ENCODE results near the gene EMILIN1.
A peak's percentile ranks its signal among the peaks of the same experiment; 100 is the strongest.
"Not testable (repeated sequence)": the region's sequence is repeated elsewhere in the genome, so short reads cannot be mapped to it uniquely, and the experiment has no call there.

Gene EMILIN1

DNA sequence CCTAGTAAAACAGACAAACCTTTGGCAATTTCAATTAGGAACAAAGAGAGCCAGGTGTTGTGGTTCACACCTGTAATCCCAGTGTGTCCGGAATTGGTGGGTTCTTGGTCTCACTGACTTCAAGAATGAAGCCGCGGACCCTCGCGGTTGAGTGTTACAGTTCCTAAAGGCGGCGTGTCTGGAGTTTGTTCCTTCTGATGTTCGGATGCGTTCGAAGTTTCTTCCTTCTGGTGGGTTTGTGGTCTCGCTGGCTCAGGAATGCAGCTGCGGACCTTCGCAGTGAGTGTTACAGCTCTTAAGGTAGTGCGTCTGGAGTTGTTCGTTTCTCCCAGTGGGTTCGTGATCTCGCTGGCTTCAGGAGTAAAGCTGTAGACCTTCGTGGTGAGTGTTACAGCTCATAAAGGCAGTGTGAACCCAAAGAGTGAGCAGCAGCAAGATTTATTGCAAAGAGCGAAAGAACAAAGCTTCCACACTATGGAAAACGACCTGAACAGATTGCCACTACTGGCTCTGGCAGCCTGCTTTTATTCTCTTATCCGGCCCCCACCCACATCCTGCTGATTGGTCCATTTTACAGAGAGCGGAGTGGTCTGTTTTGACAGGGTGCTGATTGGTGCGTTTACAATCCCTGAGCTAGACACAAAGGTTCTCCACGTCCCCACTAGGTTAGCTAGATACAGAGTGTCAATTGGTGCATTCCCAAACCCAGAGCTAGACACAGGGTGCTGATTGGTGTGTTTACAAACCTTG, 32.4 kb downstream of the EMILIN1 start:
- H3K36me3 Mint-ChIP-seq (ENCODE audit: low read depth); H3K27ac Mint-ChIP-seq; H3K9me3 Mint-ChIP-seq; H3K4me1 Mint-ChIP-seq (ENCODE audit: low read depth); H3K27me3 Mint-ChIP-seq; H3K4me3 Mint-ChIP-seq: not testable (repeated sequence)

- not testable (repeated sequence) for H3K36me3 Mint-ChIP-seq (ENCODE audit: low read depth); H3K4me1 Mint-ChIP-seq (ENCODE audit: low read depth); H3K4me3 Mint-ChIP-seq; H3K9me3 Mint-ChIP-seq; H3K27me3 Mint-ChIP-seq; H3K27ac Mint-ChIP-seq
Measured at GRCh38 chr2:27111392-27112078, 33.1 kb downstream of the EMILIN1 start.

DNA sequence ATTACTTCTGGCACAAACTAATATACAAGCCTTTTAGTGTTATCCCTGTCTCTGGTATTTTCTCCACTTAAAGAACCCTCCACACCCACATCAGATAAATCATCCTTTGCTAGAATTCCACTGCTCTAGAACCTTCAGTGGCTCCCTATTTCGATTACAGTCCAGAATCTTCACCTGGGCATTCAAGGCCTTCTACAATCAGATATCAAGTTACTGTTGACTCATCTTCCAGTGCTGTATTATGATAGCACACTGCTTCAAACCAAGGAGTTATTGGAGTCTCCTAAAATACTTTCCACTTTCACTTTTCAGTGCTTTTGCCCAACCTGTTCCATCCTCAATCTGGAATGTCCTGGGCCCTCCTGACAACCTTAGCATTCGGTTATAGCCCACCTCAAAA, 37.1 kb downstream of the EMILIN1 start:
- peaks cover 11% of the 10 kb centered on the region for H3K4me1 Mint-ChIP-seq (ENCODE audit: low read depth)
- H3K36me3 Mint-ChIP-seq (ENCODE audit: low read depth), result no peaks in the 10 kb centered on the region
- H3K9me3 Mint-ChIP-seq, result no peaks in the 10 kb centered on the region
- no peak overlapping the region for H3K27ac Mint-ChIP-seq
- peaks cover 24% of the 10 kb centered on the region for H3K27me3 Mint-ChIP-seq
- no peak overlapping the region for H3K4me3 Mint-ChIP-seq

DNA sequence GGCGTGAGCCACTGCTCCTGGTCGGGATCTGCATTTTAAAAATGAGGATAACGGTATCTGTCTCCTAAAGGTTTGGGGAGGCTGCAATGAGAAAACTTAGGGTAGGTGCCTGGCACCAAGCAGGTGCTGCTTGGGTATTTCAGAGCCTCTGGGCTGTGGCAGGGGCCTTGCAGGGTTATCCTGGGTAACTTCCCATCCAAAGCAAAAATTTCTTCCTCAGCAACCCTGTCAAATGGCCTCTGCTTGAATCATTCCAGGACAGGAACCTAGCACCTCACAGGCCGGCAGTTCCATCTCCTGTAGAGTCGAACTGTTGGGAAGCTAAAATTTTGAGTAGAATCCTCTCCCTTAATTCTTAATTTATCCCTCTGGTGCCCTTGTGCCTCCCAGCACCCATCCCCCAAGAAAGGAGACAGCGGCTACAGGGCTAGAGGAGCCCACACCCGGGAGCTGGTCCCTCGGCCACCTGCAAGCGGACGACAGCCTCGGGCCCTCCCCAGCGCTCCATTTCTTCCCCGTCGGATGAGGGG, 39.6 kb downstream of the EMILIN1 start:
- Mint-ChIP-seq H3K4me3 (peak overlapping the region; percentile 73), H3K27me3 (peaks cover 39% of the 10 kb centered on the region), H3K4me1 (ENCODE audit: low read depth) (peaks cover 14% of the 10 kb centered on the region), H3K9me3 (no peaks in the 10 kb centered on the region), H3K36me3 (ENCODE audit: low read depth) (no peaks in the 10 kb centered on the region), H3K27ac (no peak overlapping the region)

DNA sequence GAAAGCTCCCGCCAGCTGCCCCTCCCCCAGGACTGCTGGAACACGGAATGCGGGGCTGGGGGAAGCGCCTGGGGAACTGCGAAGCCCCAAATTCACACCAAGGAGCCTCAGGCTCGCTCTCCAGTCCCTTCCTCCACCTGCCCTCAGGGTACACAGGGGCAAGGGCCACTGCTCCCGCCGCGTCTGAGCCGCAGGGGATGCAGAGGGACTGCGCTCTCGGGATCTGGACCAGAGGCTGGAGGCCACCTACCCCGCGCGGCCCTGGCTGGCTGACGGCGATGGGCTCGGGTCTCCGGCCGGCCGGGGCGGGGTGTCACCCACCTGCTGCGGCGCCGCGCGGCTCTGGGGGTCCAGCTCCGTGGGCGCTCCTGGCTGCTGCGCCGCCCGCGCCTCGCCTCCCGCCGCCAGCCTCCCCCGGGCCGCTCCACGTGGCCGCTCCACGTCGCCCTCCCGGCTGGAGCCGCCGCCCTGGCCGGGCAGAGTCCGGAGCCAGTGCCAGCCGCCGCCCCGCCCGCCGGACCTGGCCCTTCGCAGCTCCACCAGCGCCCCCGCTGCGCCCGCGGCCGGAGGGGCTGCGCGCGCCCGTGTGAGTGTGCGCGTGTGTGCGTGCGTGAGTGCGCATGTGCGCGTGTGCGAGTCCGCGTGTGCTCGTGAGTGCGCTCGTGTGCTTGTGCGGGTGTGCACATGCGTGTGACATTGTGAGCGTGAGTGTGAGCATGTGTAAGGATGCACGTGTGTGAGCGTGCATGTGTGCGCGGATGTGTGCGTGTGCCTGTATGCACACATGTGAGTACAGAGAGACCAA, 40.3 kb downstream of the EMILIN1 start, which contains the start of gene CGREF1:
CGREF1 (minus strand) TSS at position 604 of the 805 bp plus-strand sequence. CDS start 14,762 bp downstream, outside the sequence.
- H3K4me1 Mint-ChIP-seq (ENCODE audit: low read depth), result peaks cover 17% of the 10 kb centered on the region
- H3K27ac Mint-ChIP-seq, result peak within 1 kb of the TSS; percentile 88
- no peaks in the 10 kb centered on the region for H3K9me3 Mint-ChIP-seq
- H3K4me3 Mint-ChIP-seq, result peak within 1 kb of the TSS; percentile 84
- peaks cover 39% of the 10 kb centered on the region for H3K27me3 Mint-ChIP-seq
- no peaks in the 10 kb centered on the region for H3K36me3 Mint-ChIP-seq (ENCODE audit: low read depth)

- H3K4me1 Mint-ChIP-seq (ENCODE audit: low read depth), result peaks cover 23% of the 10 kb centered on the region
- peaks cover 39% of the 10 kb centered on the region for H3K27me3 Mint-ChIP-seq
- not testable (repeated sequence) for H3K36me3 Mint-ChIP-seq (ENCODE audit: low read depth); H3K9me3 Mint-ChIP-seq
- H3K4me3 Mint-ChIP-seq, result peak overlapping the region; percentile 84
- peak overlapping the region; percentile 88 for H3K27ac Mint-ChIP-seq
Measured at GRCh38 chr2:27119330-27119670, 40.9 kb downstream of the EMILIN1 start.

- no peak overlapping the region for H3K4me3 Mint-ChIP-seq
- no peak overlapping the region for H3K27ac Mint-ChIP-seq
- no peaks in the 10 kb centered on the region for H3K9me3 Mint-ChIP-seq
- H3K4me1 Mint-ChIP-seq (ENCODE audit: low read depth), result peaks cover 23% of the 10 kb centered on the region
- peaks cover 39% of the 10 kb centered on the region for H3K27me3 Mint-ChIP-seq
- no peaks in the 10 kb centered on the region for H3K36me3 Mint-ChIP-seq (ENCODE audit: low read depth)
Measured at GRCh38 chr2:27121906-27122305, 43.5 kb downstream of the EMILIN1 start.

DNA sequence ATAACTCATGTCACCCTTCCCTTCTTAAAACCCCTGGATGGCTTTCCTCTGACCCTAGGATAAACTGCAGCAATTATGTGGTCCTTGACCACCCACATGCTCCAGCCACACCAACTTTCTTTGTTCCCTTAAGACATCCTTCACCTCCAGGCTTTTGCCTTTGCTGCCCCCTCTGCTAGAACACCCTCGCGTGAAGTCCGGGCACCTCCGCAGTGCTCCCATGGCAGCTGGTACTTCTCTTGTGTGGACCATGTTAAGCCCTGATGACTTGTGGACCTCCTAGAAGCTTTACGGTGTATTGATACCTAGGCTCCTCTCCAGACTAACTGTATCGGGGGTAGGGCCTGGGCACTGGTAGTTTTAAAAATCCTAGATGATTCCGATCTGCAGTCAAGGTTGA, 44.4 kb downstream of the EMILIN1 start:
- H3K27me3 Mint-ChIP-seq, result peaks cover 31% of the 10 kb centered on the region
- H3K27ac Mint-ChIP-seq, result no peak overlapping the region
- peak overlapping the region; percentile 82 for H3K4me3 Mint-ChIP-seq
- no peaks in the 10 kb centered on the region for H3K36me3 Mint-ChIP-seq (ENCODE audit: low read depth)
- H3K9me3 Mint-ChIP-seq, result no peaks in the 10 kb centered on the region
- peaks cover 23% of the 10 kb centered on the region for H3K4me1 Mint-ChIP-seq (ENCODE audit: low read depth)

DNA sequence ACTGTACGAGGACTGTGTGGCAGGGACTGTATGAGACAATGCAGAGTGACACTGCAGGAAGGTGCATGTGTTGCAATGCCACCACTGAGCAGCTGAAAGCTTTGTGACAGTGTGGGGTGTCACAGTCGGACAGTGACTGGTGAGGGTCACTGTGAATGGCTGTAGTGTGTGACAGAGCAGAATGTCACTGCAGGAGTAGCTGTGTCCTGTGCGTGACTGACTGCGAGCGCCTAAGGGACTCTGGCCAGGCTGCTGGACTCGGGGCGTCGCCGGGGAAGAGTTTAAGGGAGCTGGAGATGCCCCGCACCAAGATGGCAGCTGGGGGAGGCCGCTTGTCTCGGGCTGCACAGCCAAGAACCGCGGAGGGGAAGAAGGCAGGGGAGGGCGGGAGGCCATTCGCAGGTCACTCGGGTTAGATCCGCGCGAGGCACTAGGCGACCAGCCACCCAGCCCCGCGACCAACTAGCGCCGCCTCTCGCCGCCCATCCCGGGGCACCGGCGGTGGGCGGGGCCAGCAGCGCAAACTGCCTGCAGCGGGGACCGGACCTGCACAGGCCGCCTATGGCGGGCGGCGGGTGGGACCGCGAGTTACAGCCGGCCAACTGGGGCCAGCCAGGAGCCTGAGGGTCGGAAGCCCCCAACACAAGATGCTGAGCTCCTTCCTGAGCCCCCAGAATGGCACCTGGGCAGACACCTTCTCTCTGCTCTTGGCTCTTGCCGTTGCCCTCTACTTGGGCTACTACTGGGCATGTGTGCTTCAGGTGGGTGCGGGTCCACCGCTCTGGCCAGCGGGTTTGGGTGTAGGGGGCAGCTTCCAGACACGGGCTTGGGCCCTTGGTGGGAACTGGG, 45.1 kb downstream of the EMILIN1 start, which contains the start of gene ABHD1:
ABHD1 (plus strand) TSS at position 514 of the 849 bp plus-strand sequence; CDS start at position 648, 134 bp downstream.
- peak within 1 kb of the TSS; percentile 82 for H3K4me3 Mint-ChIP-seq
- H3K36me3 Mint-ChIP-seq (ENCODE audit: low read depth), result no peaks in the 10 kb centered on the region
- no peaks in the 10 kb centered on the region for H3K9me3 Mint-ChIP-seq
- H3K27me3 Mint-ChIP-seq, result peaks cover 28% of the 10 kb centered on the region
- peaks cover 23% of the 10 kb centered on the region for H3K4me1 Mint-ChIP-seq (ENCODE audit: low read depth)
- H3K27ac Mint-ChIP-seq, result peak within 1 kb of the TSS; percentile 72

GRCh38 chr2:27125104-27125503, 46.7 kb downstream of the EMILIN1 start:
- H3K27ac Mint-ChIP-seq, result no peak overlapping the region
- peaks cover 17% of the 10 kb centered on the region for H3K27me3 Mint-ChIP-seq
- H3K4me1 Mint-ChIP-seq (ENCODE audit: low read depth), result peaks cover 13% of the 10 kb centered on the region

DNA sequence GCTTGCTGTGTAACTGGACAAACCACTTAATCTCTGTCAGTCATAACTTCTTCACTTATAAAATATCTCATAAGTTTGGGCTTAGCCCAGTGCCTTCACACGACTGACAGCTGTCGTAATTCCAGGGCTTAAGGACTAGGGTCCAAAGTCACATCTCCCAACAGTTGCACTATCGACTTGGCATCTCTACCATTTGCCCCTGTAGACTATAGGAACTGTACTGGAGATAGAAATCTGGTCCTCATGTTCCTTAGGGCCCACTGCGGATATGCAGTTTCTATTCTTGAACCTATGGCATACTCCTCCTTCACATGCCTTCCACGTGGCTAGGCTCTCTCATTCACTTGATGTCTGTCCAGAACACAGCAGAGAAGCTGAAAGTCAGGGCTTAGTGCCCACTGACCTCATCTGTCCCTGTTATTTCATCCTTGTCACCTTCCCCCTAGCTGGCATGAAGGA, 47.9 kb downstream of the EMILIN1 start:
- Mint-ChIP-seq H3K4me3 (no peak overlapping the region), H3K27me3 (peaks cover 11% of the 10 kb centered on the region), H3K4me1 (ENCODE audit: low read depth) (peaks cover 12% of the 10 kb centered on the region), H3K36me3 (ENCODE audit: low read depth) (peaks cover 13% of the 10 kb centered on the region), H3K9me3 (no peaks in the 10 kb centered on the region), H3K27ac (no peak overlapping the region)

More at GRCh38 chr2:27125104-27125503, 46.7 kb downstream of the EMILIN1 start:
- Mint-ChIP-seq H3K9me3 (no peaks in the 10 kb centered on the region), H3K4me3 (no peak overlapping the region), H3K36me3 (ENCODE audit: low read depth) (peaks cover 9% of the 10 kb centered on the region)

DNA sequence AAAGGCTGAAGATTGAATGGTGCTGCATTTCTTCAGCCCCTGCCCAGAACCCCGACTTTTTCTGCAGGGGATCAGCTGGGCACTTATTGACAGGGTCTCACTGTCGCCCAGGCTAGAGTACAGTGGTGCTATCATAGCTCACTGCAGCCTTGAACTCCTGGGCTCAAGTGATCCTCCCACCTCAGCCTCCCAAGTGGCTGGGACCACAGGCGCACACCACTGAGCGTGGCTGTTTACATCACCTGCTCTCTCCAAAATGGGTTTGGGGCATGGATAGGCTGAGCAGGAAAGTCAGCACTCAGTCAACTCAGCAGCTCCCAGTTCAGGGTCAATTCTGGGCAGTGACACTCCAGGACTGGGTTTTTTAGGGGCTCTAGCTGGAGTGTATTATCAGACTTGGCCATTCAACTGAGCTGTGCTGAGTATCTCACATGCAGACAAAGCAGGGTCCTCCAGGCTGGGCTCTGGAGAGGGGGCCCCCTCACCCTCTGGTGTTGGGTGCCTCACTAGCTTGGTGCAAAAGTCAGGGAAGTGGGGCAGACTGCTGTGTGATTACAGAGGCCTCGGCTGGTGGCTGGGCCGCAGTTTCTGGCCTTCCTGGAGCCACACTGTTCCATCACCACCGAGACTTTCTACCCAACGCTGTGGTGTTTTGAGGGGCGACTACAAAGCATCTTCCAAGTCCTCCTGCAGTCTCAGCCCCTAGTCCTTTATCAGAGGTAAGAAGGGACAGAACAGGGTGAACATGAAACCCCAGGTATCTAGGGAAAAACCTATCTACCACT, 49.7 kb downstream of the EMILIN1 start:
- Mint-ChIP-seq H3K27me3 (no peaks in the 10 kb centered on the region), H3K27ac (no peak overlapping the region), H3K4me1 (ENCODE audit: low read depth) (peaks cover 16% of the 10 kb centered on the region), H3K4me3 (no peak overlapping the region), H3K36me3 (ENCODE audit: low read depth) (peaks cover 26% of the 10 kb centered on the region), H3K9me3 (no peaks in the 10 kb centered on the region)

All from stimulated activated naive CD8-positive, alpha-beta T cell treated with anti-CD3 and anti-CD28 coated beads, Interleukin-15, Interleukin-2, amounts not matched to agents 100 ng/mL and 50 ng/mL, for 24 hours (primary cell).